Gastroesophageal sphincter (tissue), 3 donors: ENCODE results near the gene FRMPD1.

ENCODE experiments used
- POLR2A ChIP-seq, 2 donors: fragments of 450-650 bp; IDR thresholded peaks; one replicate each; pipeline ENCODE4 v1.6.1; 2017; ENCODE audit warnings: antibody characterized with exemption in 2 of 2, mild to moderate bottlenecking in 2 of 2, moderate library complexity in 1 of 2
- TF ChIP-seq, protein P1 (sequence below), 4 experiments: fragments of 200-600 bp in 2 of 4; fragments of 450-650 bp in 2 of 4; sonication (generic) in 1 of 4; IDR thresholded peaks; one replicate each; pipeline ENCODE4 v1.5.1; 2017 to 2019; ENCODE audit warnings: antibody characterized with exemption in 4 of 4, mild to moderate bottlenecking in 2 of 4, moderate library complexity in 2 of 4

DNA sequence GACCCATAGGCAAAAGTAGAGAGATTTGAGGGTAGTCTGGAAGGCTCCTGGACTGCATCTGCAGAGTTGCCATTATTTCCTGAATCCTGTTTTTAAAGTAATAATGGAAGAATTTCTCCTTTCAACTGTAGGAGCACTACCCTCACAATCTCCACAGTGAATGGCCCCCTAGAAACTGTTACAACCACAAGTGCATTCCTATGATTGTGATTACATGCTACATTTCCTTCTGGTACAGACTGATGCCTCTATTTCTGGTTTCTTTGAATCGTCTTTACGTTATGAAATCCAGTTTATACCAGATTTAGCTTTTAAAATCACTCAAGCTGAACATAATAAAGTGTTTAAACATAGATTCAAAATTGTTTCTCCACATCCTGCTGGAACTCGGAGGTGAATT lies 49.4 kb downstream of the FRMPD1 start:
- TF ChIP-seq, protein P1, sequence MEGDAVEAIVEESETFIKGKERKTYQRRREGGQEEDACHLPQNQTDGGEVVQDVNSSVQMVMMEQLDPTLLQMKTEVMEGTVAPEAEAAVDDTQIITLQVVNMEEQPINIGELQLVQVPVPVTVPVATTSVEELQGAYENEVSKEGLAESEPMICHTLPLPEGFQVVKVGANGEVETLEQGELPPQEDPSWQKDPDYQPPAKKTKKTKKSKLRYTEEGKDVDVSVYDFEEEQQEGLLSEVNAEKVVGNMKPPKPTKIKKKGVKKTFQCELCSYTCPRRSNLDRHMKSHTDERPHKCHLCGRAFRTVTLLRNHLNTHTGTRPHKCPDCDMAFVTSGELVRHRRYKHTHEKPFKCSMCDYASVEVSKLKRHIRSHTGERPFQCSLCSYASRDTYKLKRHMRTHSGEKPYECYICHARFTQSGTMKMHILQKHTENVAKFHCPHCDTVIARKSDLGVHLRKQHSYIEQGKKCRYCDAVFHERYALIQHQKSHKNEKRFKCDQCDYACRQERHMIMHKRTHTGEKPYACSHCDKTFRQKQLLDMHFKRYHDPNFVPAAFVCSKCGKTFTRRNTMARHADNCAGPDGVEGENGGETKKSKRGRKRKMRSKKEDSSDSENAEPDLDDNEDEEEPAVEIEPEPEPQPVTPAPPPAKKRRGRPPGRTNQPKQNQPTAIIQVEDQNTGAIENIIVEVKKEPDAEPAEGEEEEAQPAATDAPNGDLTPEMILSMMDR (IDR thresholded peaks at IDR 0.05): no peak
- TF ChIP-seq POLR2A (IDR thresholded peaks at IDR 0.05): no peak
